ENCODE results near the gene NMRK1. TPM values are rescaled to one million over a fixed set of nuclear protein-coding genes. Genes with fewer than 3 reads are reported as not detected.

NMRK1 gene
- total and polyA plus RNA-seq, 2 experiments from 2014 or later: 6.2 to 15.8 TPM

- Mint-ChIP-seq H3K27me3 (ENCODE audit: insufficient read depth, low read depth, poor library complexity) (no peaks in the 10 kb centered on the region), H3K9me3 (no peaks in the 10 kb centered on the region), H3K4me1 (peaks cover 10% of the 10 kb centered on the region), H3K27ac (no peak overlapping the region), H3K4me3 (no peak overlapping the region), H3K36me3 (ENCODE audit: low read depth) (peaks cover 10% of the 10 kb centered on the region; the same call in 1 of the 3 replicates)
- H3K4me3 ChIP-seq: no peak overlapping the region
- H3K79me2 ChIP-seq (replicated peaks; ENCODE audit: insufficient read depth): no peaks in the 10 kb centered on the region
- DNase-seq (ENCODE audit: low spot score): no peak
- no peaks in the 10 kb centered on the region for H3K36me3 ChIP-seq (ENCODE audit: insufficient read depth)
- TF ChIP-seq JUNB (IDR thresholded peaks at IDR 0.05; ENCODE audit: unreplicated experiment) (no peak), STAT1 (IDR thresholded peaks at IDR 0.05; ENCODE audit: unreplicated experiment) (no peak), CREB1 (CRISPR knock-in tag; IDR thresholded peaks at IDR 0.05; ENCODE audit: low read depth) (no peak), NANOG (IDR thresholded peaks at IDR 0.05; ENCODE audit: borderline replicate concordance) (no peak), ZNF114 (CRISPR knock-in tag; IDR thresholded peaks at IDR 0.05) (no peak), CTCF (conservative IDR thresholded peaks at IDR 0.05; ENCODE audit: low read depth in 2 of 2) (no peak), EZH2phosphoT487 (IDR thresholded peaks at IDR 0.05; ENCODE audit: unreplicated experiment) (no peak), ZNF331 (CRISPR knock-in tag; IDR thresholded peaks at IDR 0.05; ENCODE audit: low read depth) (no peak), EZH2 (IDR thresholded peaks at IDR 0.05; ENCODE audit: low read depth, unreplicated experiment) (no peak), POLR2AphosphoS5 (IDR thresholded peaks at IDR 0.05; ENCODE audit: low read depth) (no peak)
- TF ChIP-seq, protein P1, sequence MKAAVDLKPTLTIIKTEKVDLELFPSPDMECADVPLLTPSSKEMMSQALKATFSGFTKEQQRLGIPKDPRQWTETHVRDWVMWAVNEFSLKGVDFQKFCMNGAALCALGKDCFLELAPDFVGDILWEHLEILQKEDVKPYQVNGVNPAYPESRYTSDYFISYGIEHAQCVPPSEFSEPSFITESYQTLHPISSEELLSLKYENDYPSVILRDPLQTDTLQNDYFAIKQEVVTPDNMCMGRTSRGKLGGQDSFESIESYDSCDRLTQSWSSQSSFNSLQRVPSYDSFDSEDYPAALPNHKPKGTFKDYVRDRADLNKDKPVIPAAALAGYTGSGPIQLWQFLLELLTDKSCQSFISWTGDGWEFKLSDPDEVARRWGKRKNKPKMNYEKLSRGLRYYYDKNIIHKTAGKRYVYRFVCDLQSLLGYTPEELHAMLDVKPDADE (IDR thresholded peaks at IDR 0.05): no peak
- TF ChIP-seq, protein P2, sequence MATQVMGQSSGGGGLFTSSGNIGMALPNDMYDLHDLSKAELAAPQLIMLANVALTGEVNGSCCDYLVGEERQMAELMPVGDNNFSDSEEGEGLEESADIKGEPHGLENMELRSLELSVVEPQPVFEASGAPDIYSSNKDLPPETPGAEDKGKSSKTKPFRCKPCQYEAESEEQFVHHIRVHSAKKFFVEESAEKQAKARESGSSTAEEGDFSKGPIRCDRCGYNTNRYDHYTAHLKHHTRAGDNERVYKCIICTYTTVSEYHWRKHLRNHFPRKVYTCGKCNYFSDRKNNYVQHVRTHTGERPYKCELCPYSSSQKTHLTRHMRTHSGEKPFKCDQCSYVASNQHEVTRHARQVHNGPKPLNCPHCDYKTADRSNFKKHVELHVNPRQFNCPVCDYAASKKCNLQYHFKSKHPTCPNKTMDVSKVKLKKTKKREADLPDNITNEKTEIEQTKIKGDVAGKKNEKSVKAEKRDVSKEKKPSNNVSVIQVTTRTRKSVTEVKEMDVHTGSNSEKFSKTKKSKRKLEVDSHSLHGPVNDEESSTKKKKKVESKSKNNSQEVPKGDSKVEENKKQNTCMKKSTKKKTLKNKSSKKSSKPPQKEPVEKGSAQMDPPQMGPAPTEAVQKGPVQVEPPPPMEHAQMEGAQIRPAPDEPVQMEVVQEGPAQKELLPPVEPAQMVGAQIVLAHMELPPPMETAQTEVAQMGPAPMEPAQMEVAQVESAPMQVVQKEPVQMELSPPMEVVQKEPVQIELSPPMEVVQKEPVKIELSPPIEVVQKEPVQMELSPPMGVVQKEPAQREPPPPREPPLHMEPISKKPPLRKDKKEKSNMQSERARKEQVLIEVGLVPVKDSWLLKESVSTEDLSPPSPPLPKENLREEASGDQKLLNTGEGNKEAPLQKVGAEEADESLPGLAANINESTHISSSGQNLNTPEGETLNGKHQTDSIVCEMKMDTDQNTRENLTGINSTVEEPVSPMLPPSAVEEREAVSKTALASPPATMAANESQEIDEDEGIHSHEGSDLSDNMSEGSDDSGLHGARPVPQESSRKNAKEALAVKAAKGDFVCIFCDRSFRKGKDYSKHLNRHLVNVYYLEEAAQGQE (IDR thresholded peaks at IDR 0.05; ENCODE audit: unreplicated experiment): no peak
- TF ChIP-seq, protein P3, sequence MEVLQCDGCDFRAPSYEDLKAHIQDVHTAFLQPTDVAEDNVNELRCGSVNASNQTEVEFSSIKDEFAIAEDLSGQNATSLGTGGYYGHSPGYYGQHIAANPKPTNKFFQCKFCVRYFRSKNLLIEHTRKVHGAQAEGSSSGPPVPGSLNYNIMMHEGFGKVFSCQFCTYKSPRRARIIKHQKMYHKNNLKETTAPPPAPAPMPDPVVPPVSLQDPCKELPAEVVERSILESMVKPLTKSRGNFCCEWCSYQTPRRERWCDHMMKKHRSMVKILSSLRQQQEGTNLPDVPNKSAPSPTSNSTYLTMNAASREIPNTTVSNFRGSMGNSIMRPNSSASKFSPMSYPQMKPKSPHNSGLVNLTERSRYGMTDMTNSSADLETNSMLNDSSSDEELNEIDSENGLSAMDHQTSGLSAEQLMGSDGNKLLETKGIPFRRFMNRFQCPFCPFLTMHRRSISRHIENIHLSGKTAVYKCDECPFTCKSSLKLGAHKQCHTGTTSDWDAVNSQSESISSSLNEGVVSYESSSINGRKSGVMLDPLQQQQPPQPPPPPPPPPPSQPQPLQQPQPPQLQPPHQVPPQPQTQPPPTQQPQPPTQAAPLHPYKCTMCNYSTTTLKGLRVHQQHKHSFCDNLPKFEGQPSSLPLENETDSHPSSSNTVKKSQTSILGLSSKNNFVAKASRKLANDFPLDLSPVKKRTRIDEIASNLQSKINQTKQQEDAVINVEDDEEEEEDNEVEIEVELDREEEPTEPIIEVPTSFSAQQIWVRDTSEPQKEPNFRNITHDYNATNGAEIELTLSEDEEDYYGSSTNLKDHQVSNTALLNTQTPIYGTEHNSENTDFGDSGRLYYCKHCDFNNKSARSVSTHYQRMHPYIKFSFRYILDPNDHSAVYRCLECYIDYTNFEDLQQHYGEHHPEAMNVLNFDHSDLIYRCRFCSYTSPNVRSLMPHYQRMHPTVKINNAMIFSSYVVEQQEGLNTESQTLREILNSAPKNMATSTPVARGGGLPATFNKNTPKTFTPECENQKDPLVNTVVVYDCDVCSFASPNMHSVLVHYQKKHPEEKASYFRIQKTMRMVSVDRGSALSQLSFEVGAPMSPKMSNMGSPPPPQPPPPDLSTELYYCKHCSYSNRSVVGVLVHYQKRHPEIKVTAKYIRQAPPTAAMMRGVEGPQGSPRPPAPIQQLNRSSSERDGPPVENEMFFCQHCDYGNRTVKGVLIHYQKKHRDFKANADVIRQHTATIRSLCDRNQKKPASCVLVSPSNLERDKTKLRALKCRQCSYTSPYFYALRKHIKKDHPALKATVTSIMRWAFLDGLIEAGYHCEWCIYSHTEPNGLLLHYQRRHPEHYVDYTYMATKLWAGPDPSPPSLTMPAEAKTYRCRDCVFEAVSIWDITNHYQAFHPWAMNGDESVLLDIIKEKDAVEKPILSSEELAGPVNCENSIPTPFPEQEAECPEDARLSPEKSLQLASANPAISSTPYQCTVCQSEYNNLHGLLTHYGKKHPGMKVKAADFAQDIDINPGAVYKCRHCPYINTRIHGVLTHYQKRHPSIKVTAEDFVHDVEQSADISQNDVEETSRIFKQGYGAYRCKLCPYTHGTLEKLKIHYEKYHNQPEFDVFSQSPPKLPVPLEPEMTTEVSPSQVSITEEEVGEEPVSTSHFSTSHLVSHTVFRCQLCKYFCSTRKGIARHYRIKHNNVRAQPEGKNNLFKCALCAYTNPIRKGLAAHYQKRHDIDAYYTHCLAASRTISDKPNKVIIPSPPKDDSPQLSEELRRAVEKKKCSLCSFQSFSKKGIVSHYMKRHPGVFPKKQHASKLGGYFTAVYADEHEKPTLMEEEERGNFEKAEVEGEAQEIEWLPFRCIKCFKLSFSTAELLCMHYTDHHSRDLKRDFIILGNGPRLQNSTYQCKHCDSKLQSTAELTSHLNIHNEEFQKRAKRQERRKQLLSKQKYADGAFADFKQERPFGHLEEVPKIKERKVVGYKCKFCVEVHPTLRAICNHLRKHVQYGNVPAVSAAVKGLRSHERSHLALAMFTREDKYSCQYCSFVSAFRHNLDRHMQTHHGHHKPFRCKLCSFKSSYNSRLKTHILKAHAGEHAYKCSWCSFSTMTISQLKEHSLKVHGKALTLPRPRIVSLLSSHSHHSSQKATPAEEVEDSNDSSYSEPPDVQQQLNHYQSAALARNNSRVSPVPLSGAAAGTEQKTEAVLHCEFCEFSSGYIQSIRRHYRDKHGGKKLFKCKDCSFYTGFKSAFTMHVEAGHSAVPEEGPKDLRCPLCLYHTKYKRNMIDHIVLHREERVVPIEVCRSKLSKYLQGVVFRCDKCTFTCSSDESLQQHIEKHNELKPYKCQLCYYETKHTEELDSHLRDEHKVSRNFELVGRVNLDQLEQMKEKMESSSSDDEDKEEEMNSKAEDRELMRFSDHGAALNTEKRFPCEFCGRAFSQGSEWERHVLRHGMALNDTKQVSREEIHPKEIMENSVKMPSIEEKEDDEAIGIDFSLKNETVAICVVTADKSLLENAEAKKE (CRISPR knock-in tag; IDR thresholded peaks at IDR 0.05): no peak
- no peaks in the 10 kb centered on the region; the same call in 1 of the 2 replicates for H4K20me1 ChIP-seq (replicated peaks; ENCODE audit: insufficient read depth)
- H3K4me2 ChIP-seq: no peak overlapping the region
- H3K4me1 ChIP-seq (ENCODE audit: insufficient read depth): peaks cover 13% of the 10 kb centered on the region
- ATAC-seq: no peak
- no peak overlapping the region for H3K27ac ChIP-seq (ENCODE audit: low read depth)
- no peaks in the 10 kb centered on the region for H3K27me3 ChIP-seq (ENCODE audit: insufficient read depth)
- no peaks in the 10 kb centered on the region for H3K9me2 ChIP-seq (ENCODE audit: insufficient read depth)
- no peaks in the 10 kb centered on the region for H3F3A ChIP-seq (replicated peaks; ENCODE audit: low read depth)
- H2AFZ ChIP-seq: no peak overlapping the region
These were observed 32.7 kb upstream of the NMRK1 start for GRCh38 chr9:75120686-75121085.
